T-helper 1 cell treated with Interleukin-12 subunit alpha and Interleukin-12 subunit beta and Interleukin-4 antibody, amounts not matched to agents 30 μg/mL and 1 μg/mL, for 36 hours (primary cell): Measurements from ENCODE around the gene RYR3.

Source experiments
- H3K27ac Mint-ChIP-seq: one replicate; pipeline ENCODE4 v1.8.0; 2021; ENCODE audit warnings: mild to moderate bottlenecking, mixed read lengths
- H3K27me3 Mint-ChIP-seq: one replicate; pipeline ENCODE4 v1.8.0; 2021; ENCODE audit warnings: low read depth, mixed read lengths
- H3K36me3 Mint-ChIP-seq: one replicate; pipeline ENCODE4 v1.8.0; 2021; ENCODE audit warnings: low read depth, mixed read lengths
- H3K4me1 Mint-ChIP-seq: one replicate; pipeline ENCODE4 v1.8.0; 2021; ENCODE audit warnings: low read depth, mixed read lengths
- H3K4me3 Mint-ChIP-seq: one replicate; pipeline ENCODE4 v1.8.0; 2021; ENCODE audit warnings: mild to moderate bottlenecking, moderate library complexity, mixed read lengths
- H3K9me3 Mint-ChIP-seq: one replicate; pipeline ENCODE4 v1.8.0; 2021; ENCODE audit warnings: mixed read lengths

Gene RYR3

GRCh38 chr15:33506781-33507296, 196.1 kb downstream of the RYR3 start:
- Mint-ChIP-seq H3K27me3 (peaks cover 3% of the 10 kb centered on the region), H3K4me3 (no peak overlapping the region), H3K27ac (no peak overlapping the region), H3K4me1 (no peaks in the 10 kb centered on the region), H3K9me3 (no peaks in the 10 kb centered on the region), H3K36me3 (no peaks in the 10 kb centered on the region)

- Mint-ChIP-seq H3K27ac (no peak overlapping the region), H3K4me1 (no peaks in the 10 kb centered on the region), H3K9me3 (no peaks in the 10 kb centered on the region), H3K4me3 (no peak overlapping the region), H3K27me3 (peaks cover 3% of the 10 kb centered on the region), H3K36me3 (no peaks in the 10 kb centered on the region)
These were observed 197.9 kb downstream of the RYR3 start for GRCh38 chr15:33508703-33509102.

GRCh38 chr15:33515121-33515520, 204.4 kb downstream of the RYR3 start:
- Mint-ChIP-seq H3K27me3 (peaks cover 3% of the 10 kb centered on the region), H3K9me3 (no peaks in the 10 kb centered on the region), H3K4me3 (no peak overlapping the region), H3K36me3 (no peaks in the 10 kb centered on the region), H3K27ac (no peak overlapping the region), H3K4me1 (no peaks in the 10 kb centered on the region)

GRCh38 chr15:33516563-33516962, 205.8 kb downstream of the RYR3 start:
- Mint-ChIP-seq H3K27me3 (no peaks in the 10 kb centered on the region), H3K4me1 (no peaks in the 10 kb centered on the region), H3K36me3 (no peaks in the 10 kb centered on the region), H3K4me3 (no peak overlapping the region), H3K9me3 (no peaks in the 10 kb centered on the region), H3K27ac (no peak overlapping the region)

- no peaks in the 10 kb centered on the region for H3K9me3 Mint-ChIP-seq
- no peak overlapping the region for H3K27ac Mint-ChIP-seq
- no peak overlapping the region for H3K4me3 Mint-ChIP-seq
These were observed 207.2 kb downstream of the RYR3 start for GRCh38 chr15:33517944-33518343.

GRCh38 chr15:33518421-33518820, 207.7 kb downstream of the RYR3 start:
- Mint-ChIP-seq H3K4me3 (no peak overlapping the region), H3K9me3 (no peaks in the 10 kb centered on the region), H3K27ac (no peak overlapping the region), H3K36me3 (no peaks in the 10 kb centered on the region), H3K4me1 (no peaks in the 10 kb centered on the region), H3K27me3 (no peaks in the 10 kb centered on the region)

More at GRCh38 chr15:33517944-33518343, 207.2 kb downstream of the RYR3 start:
- no peaks in the 10 kb centered on the region for H3K27me3 Mint-ChIP-seq
- no peaks in the 10 kb centered on the region for H3K36me3 Mint-ChIP-seq
- no peaks in the 10 kb centered on the region for H3K4me1 Mint-ChIP-seq

- Mint-ChIP-seq H3K4me3 (no peak overlapping the region), H3K9me3 (no peaks in the 10 kb centered on the region), H3K27ac (no peak overlapping the region), H3K4me1 (no peaks in the 10 kb centered on the region), H3K27me3 (no peaks in the 10 kb centered on the region), H3K36me3 (no peaks in the 10 kb centered on the region)
These were observed 213.5 kb downstream of the RYR3 start for GRCh38 chr15:33524274-33524673.

- Mint-ChIP-seq H3K27ac (no peak overlapping the region), H3K36me3 (no peaks in the 10 kb centered on the region), H3K4me3 (no peak overlapping the region), H3K9me3 (no peaks in the 10 kb centered on the region), H3K27me3 (no peaks in the 10 kb centered on the region), H3K4me1 (no peaks in the 10 kb centered on the region)
These were observed 215.8 kb downstream of the RYR3 start for GRCh38 chr15:33526532-33526931.

GRCh38 chr15:33533197-33533596, 222.4 kb downstream of the RYR3 start:
- Mint-ChIP-seq H3K36me3 (no peaks in the 10 kb centered on the region), H3K27me3 (no peaks in the 10 kb centered on the region), H3K27ac (no peak overlapping the region), H3K9me3 (no peaks in the 10 kb centered on the region), H3K4me1 (no peaks in the 10 kb centered on the region), H3K4me3 (no peak overlapping the region)

GRCh38 chr15:33534642-33535041, 223.9 kb downstream of the RYR3 start:
- H3K36me3 Mint-ChIP-seq = no peaks in the 10 kb centered on the region
- no peak overlapping the region for H3K4me3 Mint-ChIP-seq
- H3K4me1 Mint-ChIP-seq = no peaks in the 10 kb centered on the region
- no peak overlapping the region for H3K27ac Mint-ChIP-seq
- no peaks in the 10 kb centered on the region for H3K27me3 Mint-ChIP-seq
- no peaks in the 10 kb centered on the region for H3K9me3 Mint-ChIP-seq

GRCh38 chr15:33535135-33535534, 224.4 kb downstream of the RYR3 start:
- Mint-ChIP-seq H3K4me3 (no peak overlapping the region), H3K27ac (no peak overlapping the region), H3K9me3 (no peaks in the 10 kb centered on the region)

GRCh38 chr15:33539825-33540573, 229.2 kb downstream of the RYR3 start:
- Mint-ChIP-seq H3K9me3 (no peaks in the 10 kb centered on the region), H3K27me3 (no peaks in the 10 kb centered on the region), H3K4me1 (no peaks in the 10 kb centered on the region), H3K27ac (no peak overlapping the region), H3K36me3 (no peaks in the 10 kb centered on the region), H3K4me3 (no peak overlapping the region)

More at GRCh38 chr15:33535135-33535534, 224.4 kb downstream of the RYR3 start:
- no peaks in the 10 kb centered on the region for H3K4me1 Mint-ChIP-seq
- no peaks in the 10 kb centered on the region for H3K27me3 Mint-ChIP-seq
- no peaks in the 10 kb centered on the region for H3K36me3 Mint-ChIP-seq

- no peak overlapping the region for H3K27ac Mint-ChIP-seq
These were observed 233.2 kb downstream of the RYR3 start for GRCh38 chr15:33543957-33544356.

GRCh38 chr15:33545866-33546265, 235.1 kb downstream of the RYR3 start:
- Mint-ChIP-seq H3K4me3 (no peak overlapping the region), H3K27ac (no peak overlapping the region), H3K9me3 (no peaks in the 10 kb centered on the region), H3K27me3 (no peaks in the 10 kb centered on the region), H3K4me1 (no peaks in the 10 kb centered on the region), H3K36me3 (no peaks in the 10 kb centered on the region)

More at GRCh38 chr15:33543957-33544356, 233.2 kb downstream of the RYR3 start:
- no peaks in the 10 kb centered on the region for H3K9me3 Mint-ChIP-seq
- H3K36me3 Mint-ChIP-seq = no peaks in the 10 kb centered on the region
- no peaks in the 10 kb centered on the region for H3K27me3 Mint-ChIP-seq
- H3K4me3 Mint-ChIP-seq = no peak overlapping the region
- no peaks in the 10 kb centered on the region for H3K4me1 Mint-ChIP-seq

GRCh38 chr15:33547876-33548275, 237.1 kb downstream of the RYR3 start:
- Mint-ChIP-seq H3K4me3 (no peak overlapping the region), H3K27me3 (no peaks in the 10 kb centered on the region), H3K27ac (no peak overlapping the region), H3K4me1 (no peaks in the 10 kb centered on the region), H3K9me3 (peaks cover 2% of the 10 kb centered on the region), H3K36me3 (no peaks in the 10 kb centered on the region)
